GM12878 (cell line): ENCODE results near the gene KAZN.

Experiments used
- BCL3 ChIP-seq: IDR thresholded peaks from 2 replicates; pipeline ENCODE4 v1.6.1; 2011; ENCODE audit warnings: borderline replicate concordance, low read depth, mild to moderate bottlenecking, moderate library complexity, low read length; ENCODE audit not compliant: insufficient read depth, poor library complexity, severe bottlenecking
- JUND ChIP-seq: IDR thresholded peaks from 2 replicates; pipeline ENCODE4 v1.6.1; 2012; ENCODE audit warnings: low read depth, mild to moderate bottlenecking, low read length, improper control_type of control experiment, moderate library complexity

- TF ChIP-seq BCL3 (no peak), JUND (no peak)
Observed at GRCh38 chr1:14780271-14780670, 181.8 kb downstream of the KAZN start.
